NCI-H1436 (cell line): ENCODE data around the gene NMNAT2.
"Not testable (repeated sequence)": the region's sequence is repeated elsewhere in the genome, so short reads cannot be mapped to it uniquely, and the experiment has no call there.

ENCODE experiments used
- DNase-seq: peaks from one replicate; lab custom pipeline; 2025; lab: John Stamatoyannopoulos, UW

Gene NMNAT2

GRCh38 chr1:183285256-183285655, 132.9 kb downstream of the NMNAT2 start:
- DNase-seq = no peak

- no peak for DNase-seq
These were observed 134.1 kb downstream of the NMNAT2 start for GRCh38 chr1:183284086-183284485.

GRCh38 chr1:183283286-183283685, 134.9 kb downstream of the NMNAT2 start:
- DNase-seq = no peak

GRCh38 chr1:183282101-183282855, 135.9 kb downstream of the NMNAT2 start:
- DNase-seq = no peak

- peak; percentile 67 for DNase-seq
These were observed 136.6 kb downstream of the NMNAT2 start for GRCh38 chr1:183281553-183282091.

GRCh38 chr1:183281039-183281438, 137.1 kb downstream of the NMNAT2 start:
- no peak for DNase-seq

- no peak for DNase-seq
These were observed 138.3 kb downstream of the NMNAT2 start for GRCh38 chr1:183279835-183280234.

GRCh38 chr1:183278739-183279591, 139.2 kb downstream of the NMNAT2 start:
- DNase-seq = no peak

GRCh38 chr1:183277821-183278738, 140.1 kb downstream of the NMNAT2 start:
- no peak for DNase-seq

GRCh38 chr1:183276386-183277080, 141.6 kb downstream of the NMNAT2 start:
- no peak for DNase-seq

GRCh38 chr1:183275322-183275721, 142.9 kb downstream of the NMNAT2 start:
- no peak for DNase-seq

- no peak for DNase-seq
These were observed 143.3 kb downstream of the NMNAT2 start for GRCh38 chr1:183274836-183275235.

- not testable (repeated sequence) for DNase-seq
These were observed 144.2 kb downstream of the NMNAT2 start for GRCh38 chr1:183273984-183274383.

GRCh38 chr1:183273300-183273699, 144.9 kb downstream of the NMNAT2 start:
- no peak for DNase-seq

GRCh38 chr1:183272390-183272848, 145.8 kb downstream of the NMNAT2 start:
- DNase-seq = no peak

- DNase-seq = no peak
These were observed 147.5 kb downstream of the NMNAT2 start for GRCh38 chr1:183270541-183271141.

- DNase-seq = no peak
These were observed 150.3 kb downstream of the NMNAT2 start for GRCh38 chr1:183267646-183268431.

GRCh38 chr1:183263886-183264602, 154.1 kb downstream of the NMNAT2 start:
- no peak for DNase-seq

- DNase-seq = no peak
These were observed 155.5 kb downstream of the NMNAT2 start for GRCh38 chr1:183262628-183263200.
